HCT116 (cell line): ENCODE results near the gene RNF151. TPM values are rescaled to one million over a fixed set of nuclear protein-coding genes. Genes with fewer than 3 reads are reported as not detected.

ENCODE experiments used
- ATAC-seq: fragments of 200-7000 bp; cut with Tn5 transposase; 2 replicates; pipeline ENCODE4 v1.9.1; 2020; ENCODE audit warnings: mild to moderate bottlenecking, moderate library complexity
- BruUV-seq: library from RNA; stranded (reverse); fragments of 400-500 nt; replicated peaks from 2 replicates; lab custom pipeline; 2021; lab: Mats Ljungman, UMichigan
- CTCF ChIA-PET: fragments of 300-600 bp; sonication (Branson Sonifier 250); formaldehyde crosslinking; loops from one replicate; lab custom pipeline; 2021; ENCODE audit warnings: antibody characterized with exemption; lab: Charles Lee
- POLR2A ChIA-PET: fragments of 300-600, 350-600 bp; sonication (Branson Sonifier 250); formaldehyde crosslinking; loops from one replicate; lab custom pipeline; 2021; ENCODE audit warnings: antibody characterized with exemption; lab: Charles Lee
- RAD21 ChIA-PET, 2 experiments: fragments of 300-600 bp; sonication (Branson Sonifier 250); formaldehyde crosslinking; loops; one replicate each; lab custom pipeline; 2023; ENCODE audit warnings: low total read pairs in 2 of 2; ENCODE audit not compliant: uncharacterized antibody in 2 of 2, unreplicated experiment in 2 of 2, low non-redundant PET in 1 of 2; lab: Charles Lee
- DNase-seq: peaks from one replicate; pipeline ENCODE4 v3.0.0-alpha.2; 2010; ENCODE audit warnings: low read depth, low spot score
- H2AFZ ChIP-seq: fragments of 200-600 bp; shearing (Covaris generic), sonication (generic); 2 replicates; pipeline ENCODE4 v1.6.1; 2017; ENCODE audit warnings: low read depth, mixed run types, mixed read lengths, antibody characterized with exemption, low read length; ENCODE audit not compliant: poor library complexity, severe bottlenecking
- H3K27ac ChIP-seq: 2 replicates; pipeline ENCODE4 v1.5.1; 2012; ENCODE audit warnings: low read depth, low read length
- H3K27me3 ChIP-seq: fragments of 200-600 bp; sonication (generic); 2 replicates; pipeline ENCODE4 v1.6.1; 2016; ENCODE audit warnings: mixed run types, low read length, mixed read lengths; ENCODE audit not compliant: insufficient read depth
- H3K36me3 ChIP-seq, 2 experiments: fragments of 200-500 bp in 1 of 2; fragments of 200-600 bp in 1 of 2; sonication (Bioruptor generic) in 1 of 2; sonication (generic) in 1 of 2; 2 replicates each; pipeline versions ENCODE4 v1.5.1 to v1.6.1; 2014 to 2016; ENCODE audit warnings: low read length in 2 of 2, inconsistent platforms in 1 of 2, mixed read lengths in 1 of 2, mixed run types in 1 of 2; ENCODE audit not compliant: insufficient read depth in 2 of 2, control insufficient read depth in 1 of 2
- H3K4me1 ChIP-seq, 2 experiments: fragments of 200-600 bp in 1 of 2; sonication (generic) in 1 of 2; 2 replicates each; pipeline versions ENCODE4 v1.5.1 to v1.6.1; 2012 to 2017; ENCODE audit warnings: low read length in 2 of 2, inconsistent platforms in 1 of 2, mild to moderate bottlenecking in 1 of 2, mixed read lengths in 1 of 2, mixed run types in 1 of 2, moderate library complexity in 1 of 2; ENCODE audit not compliant: insufficient read depth in 2 of 2, control insufficient read depth in 1 of 2
- H3K4me2 ChIP-seq: fragments of 200-600 bp; sonication (generic); 2 replicates; pipeline ENCODE4 v1.6.1; 2017; ENCODE audit warnings: mixed run types, low read length, mixed read lengths
- H3K4me3 ChIP-seq, 2 experiments: fragments of 200-600 bp in 1 of 2; sonication (generic) in 1 of 2; replicated peaks in 1 of 2; 2 replicates each; pipeline ENCODE4 v1.5.1; 2011 to 2016; ENCODE audit warnings: low read length in 2 of 2, control low read depth in 1 of 2, low read depth in 1 of 2, mild to moderate bottlenecking in 1 of 2, mixed read lengths in 1 of 2, mixed run types in 1 of 2
- H3K79me2 ChIP-seq: fragments of 200-600 bp; sonication (generic); 2 replicates; pipeline ENCODE4 v1.6.1; 2017; ENCODE audit warnings: mild to moderate bottlenecking, mixed run types, low read length, moderate library complexity, mixed read lengths; ENCODE audit not compliant: insufficient read depth
- H3K9ac ChIP-seq: fragments of 200-600 bp; sonication (generic); 2 replicates; pipeline ENCODE4 v1.6.1; 2016; ENCODE audit warnings: low read length, mixed read lengths
- H3K9me2 ChIP-seq: fragments of 200-600 bp; sonication (generic), shearing (Covaris generic); 2 replicates; pipeline ENCODE4 v1.6.1; 2017; ENCODE audit warnings: mixed run types, mild to moderate bottlenecking, moderate library complexity; ENCODE audit not compliant: insufficient read depth
- H3K9me3 ChIP-seq, 2 experiments: fragments of 200-500 bp in 1 of 2; fragments of 200-600 bp in 1 of 2; sonication (Bioruptor generic) in 1 of 2; sonication (generic) in 1 of 2; 2 replicates each; pipeline ENCODE4 v1.6.1; 2014 to 2017; ENCODE audit warnings: low read length in 2 of 2, mixed read lengths in 2 of 2, inconsistent platforms in 1 of 2, low read depth in 1 of 2, mild to moderate bottlenecking in 1 of 2, mixed run types in 1 of 2, moderate library complexity in 1 of 2; ENCODE audit not compliant: control insufficient read depth in 1 of 2, insufficient read depth in 1 of 2
- H4K20me1 ChIP-seq: fragments of 200-600 bp; sonication (generic), shearing (Covaris generic); 2 replicates; pipeline ENCODE4 v1.6.1; 2017; ENCODE audit warnings: mixed run types, mild to moderate bottlenecking, moderate library complexity; ENCODE audit not compliant: insufficient read depth
- ELF1 ChIP-seq: IDR thresholded peaks from 2 replicates; pipeline ENCODE4 v1.6.1; 2012; ENCODE audit warnings: low read depth, borderline replicate concordance
- EZH2phosphoT487 ChIP-seq: fragments of 200-600 bp; IDR thresholded peaks from 2 replicates; pipeline ENCODE4 v1.6.1; 2018; ENCODE audit warnings: antibody characterized with exemption, borderline replicate concordance
- FOSL1 ChIP-seq: IDR thresholded peaks from 2 replicates; pipeline ENCODE4 v1.6.1; 2012; ENCODE audit warnings: low read depth
- JUND ChIP-seq: IDR thresholded peaks from 2 replicates; pipeline ENCODE4 v1.6.1; 2012
- POLR2A ChIP-seq: IDR thresholded peaks from 2 replicates; pipeline ENCODE4 v1.7.0; 2011; ENCODE audit warnings: borderline replicate concordance; ENCODE audit not compliant: insufficient read depth, insufficient read length; ENCODE audit errors: extremely low read depth
- POLR2AphosphoS5 ChIP-seq: IDR thresholded peaks from 2 replicates; pipeline ENCODE4 v1.6.1; 2011; ENCODE audit warnings: mild to moderate bottlenecking, low read depth, low read length, moderate library complexity
- SIN3A ChIP-seq: IDR thresholded peaks from 2 replicates; pipeline ENCODE4 v1.6.1; 2012; ENCODE audit warnings: low read depth
- SP1 ChIP-seq: IDR thresholded peaks from 2 replicates; pipeline ENCODE4 v1.6.1; 2012; ENCODE audit warnings: low read depth
- TCF7L2 ChIP-seq: IDR thresholded peaks from 2 replicates; pipeline ENCODE4 v1.7.0; 2011; ENCODE audit warnings: borderline replicate concordance, inconsistent platforms; ENCODE audit not compliant: insufficient read depth, insufficient read length; ENCODE audit errors: extremely low read depth
- ZNF274 ChIP-seq: fragments of 200-500 bp; sonication (Bioruptor generic); IDR thresholded peaks from 2 replicates; pipeline ENCODE4 v1.6.1; 2014; ENCODE audit warnings: mild to moderate bottlenecking, low read depth, low read length, inconsistent platforms
- intact Hi-C: fragments of 100-400 bp; cut with micrococcal nuclease; formaldehyde crosslinking; loops from 2 replicates; pipeline ENCODE4 v1.10.0; 2022
- total RNA-seq: library from RNA; stranded (reverse); gene quantifications from one replicate; pipeline ENCODE4 v1.2.1, GENCODE V29; 2021; ENCODE audit not compliant: unreplicated experiment
- TF ChIP-seq, protein P1 (sequence below): IDR thresholded peaks from 2 replicates; pipeline ENCODE4 v1.6.1; 2012
- TF ChIP-seq, protein P2 (sequence below): IDR thresholded peaks from 2 replicates; pipeline ENCODE4 v1.6.1; 2012

The RNF151 gene
- total RNA-seq, 1 experiment from 2014 or later, result 0.30 TPM

DNA sequence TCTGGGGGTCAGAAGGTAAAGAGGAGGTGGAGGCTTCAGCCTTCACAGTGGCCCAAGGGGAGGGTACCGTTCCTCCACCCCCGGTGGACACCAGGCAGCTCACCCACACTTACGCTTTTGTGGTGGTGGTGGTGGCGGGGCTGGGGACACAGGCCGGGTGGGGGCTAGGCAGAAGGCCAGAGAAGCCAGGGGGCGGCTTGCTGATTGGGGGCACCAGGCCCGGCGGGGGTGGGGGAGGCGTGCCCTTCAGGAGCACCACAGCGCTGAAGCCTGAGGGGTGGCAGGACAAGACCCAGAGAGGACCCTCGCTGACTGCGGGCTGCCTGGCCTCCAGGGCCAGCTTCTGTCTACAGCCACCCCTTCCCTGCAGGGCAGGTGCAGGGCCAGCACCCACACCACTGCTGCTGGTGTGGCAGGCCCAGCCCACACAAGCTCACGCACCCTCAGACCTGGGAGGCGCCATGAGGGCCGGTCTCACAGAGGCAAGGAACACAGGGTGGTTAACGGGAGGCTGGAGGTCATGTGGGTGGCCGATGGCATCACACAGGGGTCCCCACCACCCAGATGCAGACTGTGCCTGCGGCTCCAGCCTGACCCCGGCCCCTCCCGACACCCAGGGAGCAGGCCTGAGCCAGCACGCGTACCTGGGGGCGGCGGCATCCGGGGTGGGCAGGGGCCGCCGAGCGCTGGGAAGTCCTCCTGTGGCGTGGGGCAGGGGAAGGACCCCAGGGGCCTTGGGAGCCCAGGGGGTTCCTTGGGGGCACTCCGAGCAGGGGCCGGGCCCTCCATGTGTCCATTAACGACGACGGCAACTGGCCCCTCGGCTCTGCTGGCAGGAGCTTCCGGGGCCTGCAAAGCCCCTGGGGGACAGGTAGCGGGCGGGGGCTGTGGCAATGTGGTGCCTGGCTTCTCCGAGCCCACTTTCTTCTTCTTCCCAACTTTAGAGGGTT is 32.5 kb downstream of the RNF151 start:
- intact Hi-C loops, result no loop called here
- H2AFZ ChIP-seq, result no peak overlapping the region
- no TSS peak for BruUV-seq
- H3K27me3 ChIP-seq, result no peaks in the 10 kb centered on the region
- RAD21 ChIA-PET, result no interaction called here
- no peak overlapping the region for H3K4me2 ChIP-seq
- H3K27ac ChIP-seq, result no peak overlapping the region
- peaks cover 28% of the 10 kb centered on the region for H3K79me2 ChIP-seq
- no peak for DNase-seq
- peaks cover 2 to 7% of the 10 kb centered on the region in 2 experiments for H3K4me1 ChIP-seq
- no peaks in the 10 kb centered on the region for H3K9me3 ChIP-seq
- peaks cover 25 to 51% of the 10 kb centered on the region in 2 experiments; a peak in 3 of 4 replicates for H3K36me3 ChIP-seq
- TF ChIP-seq ELF1 (no peak), EZH2phosphoT487 (no peak), POLR2A (no peak), ZNF274 (no peak), SIN3A (no peak), POLR2AphosphoS5 (no peak), FOSL1 (no peak), SP1 (no peak), TCF7L2 (no peak), JUND (no peak)
- TF ChIP-seq, protein P1, sequence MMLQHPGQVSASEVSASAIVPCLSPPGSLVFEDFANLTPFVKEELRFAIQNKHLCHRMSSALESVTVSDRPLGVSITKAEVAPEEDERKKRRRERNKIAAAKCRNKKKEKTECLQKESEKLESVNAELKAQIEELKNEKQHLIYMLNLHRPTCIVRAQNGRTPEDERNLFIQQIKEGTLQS, result no peak
- TF ChIP-seq, protein P2, sequence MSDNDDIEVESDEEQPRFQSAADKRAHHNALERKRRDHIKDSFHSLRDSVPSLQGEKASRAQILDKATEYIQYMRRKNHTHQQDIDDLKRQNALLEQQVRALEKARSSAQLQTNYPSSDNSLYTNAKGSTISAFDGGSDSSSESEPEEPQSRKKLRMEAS, result no peak
- POLR2A ChIA-PET, result interaction anchor here (1.8 kb wide), 1 partner anchor 9 kb away, joined by 3 read pairs; no protein-coding TSS in a partner anchor
- no peaks in the 10 kb centered on the region; the same call in 1 of the 2 replicates for H4K20me1 ChIP-seq
- H3K9ac ChIP-seq, result no peak overlapping the region
- H3K4me3 ChIP-seq, result no peak overlapping the region
- ATAC-seq, result no peak
- CTCF ChIA-PET, result no interaction called here
- H3K9me2 ChIP-seq, result no peaks in the 10 kb centered on the region
